Smooth muscle cell (in vitro differentiated cells): ENCODE measurements around the gene FCRL1. TPM values are rescaled to one million over a fixed set of nuclear protein-coding genes. Genes with fewer than 3 reads are reported as not detected.

ENCODE experiments used
- DNase-seq: peaks from one replicate; lab custom pipeline; 2025; ENCODE audit not compliant: unreplicated experiment; lab: John Stamatoyannopoulos, UW
- H2AFZ ChIP-seq: fragments of 200-600 bp; sonication (generic); 2 replicates; pipeline ENCODE4 v1.6.0; 2016; ENCODE audit warnings: antibody characterized with exemption, low read depth, mild to moderate bottlenecking
- H3F3A ChIP-seq: fragments of 200-600 bp; sonication (generic); 2 replicates; pipeline ENCODE4 v1.6.0; 2017; ENCODE audit warnings: antibody characterized with exemption, low read depth
- H3K27ac ChIP-seq: fragments of 200-600 bp; sonication (generic); 2 replicates; pipeline ENCODE4 v1.5.1; 2016; ENCODE audit warnings: low read depth, mild to moderate bottlenecking
- H3K27me3 ChIP-seq: fragments of 200-600 bp; sonication (generic); 2 replicates; pipeline ENCODE4 v1.6.1; 2016; ENCODE audit warnings: low read depth, mild to moderate bottlenecking
- H3K36me3 ChIP-seq: fragments of 200-600 bp; sonication (generic); 2 replicates; pipeline ENCODE4 v1.5.1; 2016; ENCODE audit warnings: low read depth
- H3K4me1 ChIP-seq: fragments of 200-600 bp; sonication (generic); 2 replicates; pipeline ENCODE4 v1.5.1; 2016; ENCODE audit warnings: low read depth
- H3K4me2 ChIP-seq: fragments of 200-600 bp; sonication (generic); 2 replicates; pipeline ENCODE4 v1.6.0; 2016; ENCODE audit warnings: mild to moderate bottlenecking
- H3K4me3 ChIP-seq: fragments of 200-600 bp; sonication (generic); 2 replicates; pipeline ENCODE4 v1.5.1; 2016; ENCODE audit warnings: mild to moderate bottlenecking
- H3K79me2 ChIP-seq: fragments of 200-600 bp; sonication (generic); 2 replicates; pipeline ENCODE4 v1.6.0; 2016; ENCODE audit warnings: low read depth, mild to moderate bottlenecking
- H3K9ac ChIP-seq: fragments of 200-600 bp; sonication (generic); 2 replicates; pipeline ENCODE4 v1.6.0; 2016; ENCODE audit warnings: low read depth
- H3K9me3 ChIP-seq: fragments of 200-600 bp; sonication (generic); replicated peaks from 2 replicates; pipeline ENCODE4 v1.5.1; 2016; ENCODE audit warnings: low read depth
- H4K20me1 ChIP-seq: fragments of 200-600 bp; sonication (generic); 2 replicates; pipeline ENCODE4 v1.6.0; 2016; ENCODE audit warnings: low read depth
- WGBS: methylation state at CpG from one replicate; pipeline ENCODE4 v1.1.7; 2016; ENCODE audit warnings: low lambda C conversion rate; 5-methylcytosine and 5-hydroxymethylcytosine counted together
- polyA plus RNA-seq: library from polyadenylated mRNA; unstranded; fragments of >200 nt; fragmentation: Nextera tagmentation; extraction: Ambion mirVana; gene quantifications from 2 replicates; pipeline ENCODE4 v1.2.1, GENCODE V29; 2016
- total RNA-seq: library from RNA; depleted of rRNA; stranded (reverse); fragments of >200 nt; gene quantifications from 2 replicates; pipeline ENCODE4 v1.2.3, GENCODE V29; 2014
- TF ChIP-seq, protein P1 (sequence below): fragments of 200-600 bp; sonication (generic); IDR thresholded peaks from 2 replicates; pipeline ENCODE4 v1.5.1; 2017; ENCODE audit warnings: borderline replicate concordance, mild to moderate bottlenecking, antibody characterized with exemption; ENCODE audit not compliant: insufficient read depth, poor library complexity, severe bottlenecking

The FCRL1 gene
- total and polyA plus RNA-seq, 2 experiments from 2014 or later, result not detected

DNA sequence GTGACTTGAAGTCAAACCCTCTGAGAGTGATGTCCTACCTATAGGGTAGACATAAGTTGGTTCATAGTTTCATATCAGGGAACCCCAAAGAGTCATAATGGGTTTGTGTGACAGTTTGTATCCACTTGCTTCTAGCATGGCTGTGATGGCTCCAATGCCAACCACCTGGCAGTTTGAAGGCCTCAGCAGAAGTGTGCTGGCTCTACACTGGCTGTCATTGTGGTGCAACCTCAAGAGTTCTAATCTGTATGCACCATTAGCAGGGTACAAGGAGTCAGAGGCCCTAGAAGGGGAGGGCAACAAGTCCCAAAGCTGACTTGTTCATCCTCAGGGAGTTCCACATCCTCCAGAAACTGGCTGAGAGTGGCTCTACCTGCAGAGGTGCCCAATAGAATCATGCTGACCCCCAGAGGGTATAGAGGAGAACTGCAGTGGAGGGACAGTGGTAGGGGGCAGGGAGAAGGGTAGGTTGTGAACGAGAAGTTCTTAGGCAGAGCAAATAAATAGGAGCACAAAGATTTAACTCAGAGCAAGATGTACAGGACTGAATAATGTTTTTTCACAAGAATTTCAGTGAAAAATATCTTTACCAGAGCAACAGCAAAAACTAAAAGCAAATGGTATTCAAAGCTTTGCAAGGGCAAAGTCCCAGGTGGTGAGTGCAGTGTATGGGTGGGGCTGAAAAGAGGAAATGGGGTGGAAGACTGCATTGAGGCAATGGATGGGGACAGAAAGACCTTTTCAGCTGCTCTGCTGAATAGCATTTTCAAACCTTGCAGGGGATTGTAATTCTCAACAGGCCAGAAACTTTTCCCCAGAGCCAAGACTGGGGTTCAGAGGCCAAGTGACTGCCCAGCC, 46.2 kb downstream of the FCRL1 start:
- H3K9me3 ChIP-seq, result no peaks in the 10 kb centered on the region
- H3K4me3 ChIP-seq, result no peak overlapping the region
- TF ChIP-seq, protein P1, sequence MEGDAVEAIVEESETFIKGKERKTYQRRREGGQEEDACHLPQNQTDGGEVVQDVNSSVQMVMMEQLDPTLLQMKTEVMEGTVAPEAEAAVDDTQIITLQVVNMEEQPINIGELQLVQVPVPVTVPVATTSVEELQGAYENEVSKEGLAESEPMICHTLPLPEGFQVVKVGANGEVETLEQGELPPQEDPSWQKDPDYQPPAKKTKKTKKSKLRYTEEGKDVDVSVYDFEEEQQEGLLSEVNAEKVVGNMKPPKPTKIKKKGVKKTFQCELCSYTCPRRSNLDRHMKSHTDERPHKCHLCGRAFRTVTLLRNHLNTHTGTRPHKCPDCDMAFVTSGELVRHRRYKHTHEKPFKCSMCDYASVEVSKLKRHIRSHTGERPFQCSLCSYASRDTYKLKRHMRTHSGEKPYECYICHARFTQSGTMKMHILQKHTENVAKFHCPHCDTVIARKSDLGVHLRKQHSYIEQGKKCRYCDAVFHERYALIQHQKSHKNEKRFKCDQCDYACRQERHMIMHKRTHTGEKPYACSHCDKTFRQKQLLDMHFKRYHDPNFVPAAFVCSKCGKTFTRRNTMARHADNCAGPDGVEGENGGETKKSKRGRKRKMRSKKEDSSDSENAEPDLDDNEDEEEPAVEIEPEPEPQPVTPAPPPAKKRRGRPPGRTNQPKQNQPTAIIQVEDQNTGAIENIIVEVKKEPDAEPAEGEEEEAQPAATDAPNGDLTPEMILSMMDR, result no peak
- no peaks in the 10 kb centered on the region for H4K20me1 ChIP-seq
- no peaks in the 10 kb centered on the region for H3K36me3 ChIP-seq
- 24% methylated on average over 1 of the region's 1 CpG for WGBS
- H2AFZ ChIP-seq, result no peak overlapping the region
- H3K27ac ChIP-seq, result no peak overlapping the region
- no peaks in the 10 kb centered on the region for H3K27me3 ChIP-seq
- H3K9ac ChIP-seq, result no peak overlapping the region
- no peaks in the 10 kb centered on the region for H3F3A ChIP-seq
- H3K4me2 ChIP-seq, result no peak overlapping the region
- no peaks in the 10 kb centered on the region for H3K79me2 ChIP-seq
- no peaks in the 10 kb centered on the region for H3K4me1 ChIP-seq
- no peak for DNase-seq

DNA sequence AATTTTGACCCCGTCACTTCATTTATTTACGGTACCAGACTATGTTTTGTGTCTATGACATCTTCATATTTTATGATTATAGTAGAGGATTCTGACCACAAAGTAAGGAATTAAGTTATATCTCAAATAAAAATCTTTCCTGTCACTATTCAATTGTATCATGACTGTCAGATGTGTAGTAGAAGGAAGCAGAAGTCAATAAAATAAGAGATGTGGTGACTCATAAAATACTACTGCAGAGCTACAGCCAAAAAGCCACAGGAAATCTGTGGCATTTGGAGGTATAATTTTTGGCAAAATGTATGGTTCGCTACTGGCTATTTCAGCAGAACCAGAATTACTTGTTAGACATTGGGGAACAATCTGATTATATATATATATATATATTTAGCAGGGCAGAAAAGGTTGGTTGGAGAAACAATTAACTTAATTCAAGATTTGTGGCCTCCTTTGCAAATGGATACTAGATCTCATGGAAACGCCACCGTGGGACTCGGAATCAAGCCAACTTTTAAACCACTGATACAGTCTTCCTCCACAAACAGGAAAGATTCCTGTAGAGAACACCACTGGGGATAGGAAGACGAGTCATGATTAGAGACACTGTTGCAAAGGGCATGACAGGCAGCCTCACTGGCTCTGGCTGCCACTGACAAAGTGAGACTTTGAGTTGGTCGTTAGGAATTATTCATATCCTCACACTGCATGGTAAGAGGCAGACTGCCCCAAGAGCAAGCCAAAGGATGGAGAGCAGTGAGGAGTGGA, 48.1 kb downstream of the FCRL1 start:
- H2AFZ ChIP-seq, result no peak overlapping the region

DNA sequence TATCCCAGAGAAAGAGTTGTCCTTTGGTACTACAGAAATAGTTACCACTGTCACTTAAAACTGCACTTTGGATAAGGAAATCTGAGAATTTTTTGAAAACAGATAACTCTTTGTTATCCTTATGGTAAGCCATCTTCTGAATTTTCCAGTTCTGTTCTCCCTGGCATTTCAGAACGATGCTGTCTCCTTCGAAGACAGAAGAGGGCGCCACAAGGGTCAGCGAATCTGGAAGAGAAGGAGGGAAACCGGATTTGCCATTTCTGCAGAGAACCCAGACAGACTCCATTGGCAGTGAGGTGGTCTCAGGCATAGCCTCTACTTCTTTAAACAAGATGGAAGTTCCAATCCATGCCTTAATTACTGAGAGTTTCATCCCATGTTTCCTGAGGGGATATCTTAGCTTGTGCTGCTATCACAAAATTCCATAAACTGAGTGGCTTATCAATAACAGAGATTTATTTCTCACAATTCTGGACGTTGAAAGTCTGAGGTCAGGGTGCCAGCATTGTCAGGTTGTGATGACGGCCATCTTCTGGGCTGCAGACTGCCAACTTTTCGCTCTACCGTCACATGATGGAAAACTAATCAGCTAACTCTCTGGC, 49.4 kb downstream of the FCRL1 start:
- no peaks in the 10 kb centered on the region for H3K4me1 ChIP-seq
- H3K36me3 ChIP-seq, result no peaks in the 10 kb centered on the region
- no peaks in the 10 kb centered on the region for H3F3A ChIP-seq
- DNase-seq, result no peak
- no peaks in the 10 kb centered on the region for H3K9me3 ChIP-seq
- WGBS, result 54% methylated on average over 9 of the region's 9 CpGs
- TF ChIP-seq, protein P1, result peak; percentile 7
- H2AFZ ChIP-seq, result no peak overlapping the region
- H4K20me1 ChIP-seq, result no peaks in the 10 kb centered on the region
- H3K27ac ChIP-seq, result no peak overlapping the region
- H3K4me3 ChIP-seq, result no peak overlapping the region
- H3K27me3 ChIP-seq, result no peaks in the 10 kb centered on the region
- H3K9ac ChIP-seq, result no peak overlapping the region
- no peaks in the 10 kb centered on the region for H3K79me2 ChIP-seq
- no peak overlapping the region for H3K4me2 ChIP-seq

More for the DNA sequence above, 48.1 kb downstream of the FCRL1 start:
- TF ChIP-seq, protein P1, result no peak
- no peak overlapping the region for H3K27ac ChIP-seq
- 84% methylated on average over 8 of the region's 8 CpGs for WGBS
- H3K4me1 ChIP-seq, result no peaks in the 10 kb centered on the region
- H4K20me1 ChIP-seq, result no peaks in the 10 kb centered on the region
- H3K4me2 ChIP-seq, result no peak overlapping the region
- H3K9ac ChIP-seq, result no peak overlapping the region
- H3K4me3 ChIP-seq, result no peak overlapping the region
- DNase-seq, result no peak
- H3F3A ChIP-seq, result no peaks in the 10 kb centered on the region
- no peaks in the 10 kb centered on the region for H3K9me3 ChIP-seq
- no peaks in the 10 kb centered on the region for H3K79me2 ChIP-seq
- H3K36me3 ChIP-seq, result no peaks in the 10 kb centered on the region
- no peaks in the 10 kb centered on the region for H3K27me3 ChIP-seq
